RWPE2 (cell line): Measurements from ENCODE around the gene SNX20.

Experiments
- ATAC-seq: fragments of 200-7000 bp; cut with Tn5 transposase; 3 replicates; pipeline ENCODE4 v1.9.1; 2021; ENCODE audit warnings: low read depth
- DNase-seq: peaks from one replicate; pipeline ENCODE4 v3.0.0-alpha.2; 2020; ENCODE audit warnings: low spot score
- H3K27ac ChIP-seq: fragments of 450-650 bp; 2 replicates; pipeline ENCODE4 v1.5.1; 2017; ENCODE audit warnings: mild to moderate bottlenecking; ENCODE audit not compliant: poor library complexity, severe bottlenecking
- H3K27me3 ChIP-seq: fragments of 250-450 bp; sonication (Bioruptor Pico); 2 replicates; pipeline ENCODE4 v1.5.1; 2021; ENCODE audit warnings: mild to moderate bottlenecking, moderate library complexity; ENCODE audit not compliant: insufficient read depth, poor library complexity, severe bottlenecking
- H3K36me3 ChIP-seq: fragments of 250-450 bp; sonication (Bioruptor Pico); 2 replicates; pipeline ENCODE4 v1.5.1; 2020; ENCODE audit warnings: low read depth, mild to moderate bottlenecking, moderate library complexity
- H3K4me1 ChIP-seq: fragments of 250-450 bp; sonication (Bioruptor Pico); 2 replicates; pipeline ENCODE4 v1.5.1; 2021; ENCODE audit warnings: mild to moderate bottlenecking, moderate library complexity; ENCODE audit not compliant: insufficient read depth, poor library complexity, severe bottlenecking
- H3K4me3 ChIP-seq: fragments of 250-450 bp; sonication (Bioruptor Pico); 2 replicates; pipeline ENCODE4 v1.5.1; 2021; ENCODE audit warnings: mild to moderate bottlenecking, moderate library complexity; ENCODE audit not compliant: severe bottlenecking
- H3K9me3 ChIP-seq: fragments of 250-450 bp; sonication (Bioruptor Pico); 2 replicates; pipeline ENCODE4 v1.5.1; 2021; ENCODE audit warnings: mild to moderate bottlenecking, moderate library complexity; ENCODE audit not compliant: severe bottlenecking
- TF ChIP-seq, protein P1 (sequence below): fragments of 450-650 bp; IDR thresholded peaks from one replicate; pipeline ENCODE4 v1.5.1; 2017; ENCODE audit warnings: mild to moderate bottlenecking, moderate library complexity; ENCODE audit not compliant: poor library complexity, severe bottlenecking

SNX20 gene

DNA sequence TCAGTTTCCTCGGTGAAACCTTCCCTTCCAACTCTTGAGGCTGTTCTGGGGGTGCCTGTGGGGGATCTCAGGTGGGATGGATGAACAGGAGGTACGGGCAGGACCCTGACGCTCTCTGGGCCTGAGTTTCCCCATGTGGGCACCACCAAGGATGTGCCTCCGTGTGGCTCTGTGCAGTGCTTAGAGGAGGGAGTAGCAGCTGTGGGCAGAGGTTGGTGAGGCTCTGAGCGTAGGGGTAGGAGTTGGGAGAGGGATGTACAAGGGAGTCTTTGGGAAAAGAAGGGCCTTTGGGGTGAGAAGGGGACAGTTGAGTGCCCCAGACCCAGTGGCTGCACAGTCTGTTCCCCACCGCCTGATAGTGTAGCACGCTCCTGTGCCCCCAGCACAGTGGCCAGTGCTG lies 59.1 kb downstream of the SNX20 start:
- H3K4me3 ChIP-seq: no peak overlapping the region
- H3K9me3 ChIP-seq: no peaks in the 10 kb centered on the region
- TF ChIP-seq, protein P1, sequence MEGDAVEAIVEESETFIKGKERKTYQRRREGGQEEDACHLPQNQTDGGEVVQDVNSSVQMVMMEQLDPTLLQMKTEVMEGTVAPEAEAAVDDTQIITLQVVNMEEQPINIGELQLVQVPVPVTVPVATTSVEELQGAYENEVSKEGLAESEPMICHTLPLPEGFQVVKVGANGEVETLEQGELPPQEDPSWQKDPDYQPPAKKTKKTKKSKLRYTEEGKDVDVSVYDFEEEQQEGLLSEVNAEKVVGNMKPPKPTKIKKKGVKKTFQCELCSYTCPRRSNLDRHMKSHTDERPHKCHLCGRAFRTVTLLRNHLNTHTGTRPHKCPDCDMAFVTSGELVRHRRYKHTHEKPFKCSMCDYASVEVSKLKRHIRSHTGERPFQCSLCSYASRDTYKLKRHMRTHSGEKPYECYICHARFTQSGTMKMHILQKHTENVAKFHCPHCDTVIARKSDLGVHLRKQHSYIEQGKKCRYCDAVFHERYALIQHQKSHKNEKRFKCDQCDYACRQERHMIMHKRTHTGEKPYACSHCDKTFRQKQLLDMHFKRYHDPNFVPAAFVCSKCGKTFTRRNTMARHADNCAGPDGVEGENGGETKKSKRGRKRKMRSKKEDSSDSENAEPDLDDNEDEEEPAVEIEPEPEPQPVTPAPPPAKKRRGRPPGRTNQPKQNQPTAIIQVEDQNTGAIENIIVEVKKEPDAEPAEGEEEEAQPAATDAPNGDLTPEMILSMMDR: no peak
- ATAC-seq (no peak; the same call in 2 of the 3 replicates), DNase-seq (no peak)
- no peaks in the 10 kb centered on the region for H3K27me3 ChIP-seq
- no peaks in the 10 kb centered on the region for H3K36me3 ChIP-seq
- H3K27ac ChIP-seq: no peak overlapping the region
- no peaks in the 10 kb centered on the region for H3K4me1 ChIP-seq
